Dermis blood vessel endothelial cell (primary cell): ENCODE data around the gene MFSD12. TPM values are rescaled to one million over a fixed set of nuclear protein-coding genes. Genes with fewer than 3 reads are reported as not detected.
"Not testable (repeated sequence)": the region's sequence is repeated elsewhere in the genome, so short reads cannot be mapped to it uniquely, and the experiment has no call there.

Source experiments
- DNase-seq: peaks from one replicate; pipeline ENCODE4 v3.0.0; 2010
- total RNA-seq: library from RNA; depleted of rRNA; stranded (reverse); fragments of >200 nt; gene quantifications from 2 replicates; pipeline ENCODE4 v1.2.3, GENCODE V29; 2014

The MFSD12 gene
- total RNA-seq, 1 donor from 2014 or later, result 121 TPM

- DNase-seq, result no peak
Measured at GRCh38 chr19:3536429-3537100, 20.8 kb downstream of the MFSD12 start.

DNA sequence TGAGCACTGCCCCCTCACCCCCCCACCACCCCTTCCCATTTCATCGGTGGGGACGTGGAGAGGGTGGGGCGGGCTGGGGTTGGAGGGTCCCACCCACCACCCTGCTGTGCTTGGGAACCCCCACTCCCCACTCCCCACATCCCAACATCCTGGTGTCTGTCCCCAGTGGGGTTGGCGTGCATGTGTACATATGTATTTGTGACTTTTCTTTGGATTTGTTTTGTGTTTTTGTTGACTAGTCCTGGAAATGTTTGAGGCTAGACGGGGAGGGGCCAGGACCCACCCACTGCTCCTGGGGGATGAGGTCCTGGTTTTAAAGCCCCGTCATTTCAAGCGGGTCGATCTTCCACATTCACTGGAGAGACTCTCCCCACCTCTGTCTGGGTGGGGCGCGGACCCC lies 21.4 kb downstream of the MFSD12 start:
- no peak for DNase-seq

DNA sequence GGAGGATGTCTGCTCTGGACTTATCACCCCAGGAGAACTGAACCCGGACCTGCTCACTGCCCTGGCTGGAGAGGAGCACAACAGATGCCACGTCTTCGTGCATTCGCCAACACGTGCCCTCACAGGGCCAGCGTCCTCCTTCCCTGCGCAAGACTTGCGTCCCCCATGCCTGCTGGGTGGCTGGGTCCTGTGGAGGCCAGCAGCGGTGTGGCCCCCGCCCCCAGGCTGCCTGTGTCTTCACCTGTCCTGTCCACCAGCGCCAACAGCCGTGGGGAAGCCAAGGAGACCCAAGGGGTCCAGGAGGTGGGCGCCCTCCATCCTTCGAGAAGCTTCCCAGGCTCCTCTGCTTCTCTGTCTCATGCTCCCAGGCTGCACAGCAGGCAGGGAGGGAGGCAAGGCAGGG lies 21.8 kb downstream of the MFSD12 start:
- no peak for DNase-seq

DNA sequence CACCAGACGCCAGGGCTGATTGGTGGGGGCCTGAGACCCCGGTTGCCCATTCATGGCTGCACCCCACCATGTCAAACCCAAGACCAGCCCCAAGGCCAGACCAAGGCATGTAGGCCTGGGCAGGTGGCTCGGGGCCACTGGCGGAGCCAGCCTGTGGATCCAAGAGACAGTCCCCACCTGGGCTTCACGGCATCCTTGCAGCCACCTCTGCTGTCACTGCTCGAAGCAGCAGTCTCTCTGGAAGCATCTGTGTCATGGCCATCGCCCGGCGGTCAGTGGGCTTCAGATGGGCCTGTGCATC lies 22.2 kb downstream of the MFSD12 start:
- no peak for DNase-seq

- no peak for DNase-seq
Measured at GRCh38 chr19:3534375-3535234, 22.8 kb downstream of the MFSD12 start.

GRCh38 chr19:3533563-3534216 lies 23.7 kb downstream of the MFSD12 start:
- no peak for DNase-seq

DNA sequence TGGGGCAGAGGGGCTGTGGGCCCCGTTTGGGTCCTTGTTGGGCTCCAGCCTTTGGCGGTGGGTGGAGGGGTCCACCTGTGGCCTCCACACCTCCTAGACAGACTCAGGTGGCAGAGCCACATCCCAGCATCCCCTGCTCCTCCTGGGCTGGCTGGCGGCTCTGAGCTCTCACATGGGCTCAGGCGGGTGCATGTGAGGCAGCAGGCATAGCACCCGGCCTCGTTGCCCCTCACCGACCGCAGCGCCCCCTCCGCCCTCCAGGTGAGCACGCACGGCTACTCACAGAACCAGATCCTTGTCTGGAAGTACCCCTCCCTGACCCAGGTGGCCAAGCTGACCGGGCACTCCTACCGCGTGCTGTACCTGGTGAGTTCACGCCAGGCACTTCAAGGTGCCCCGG lies 24.4 kb downstream of the MFSD12 start:
- no peak for DNase-seq

GRCh38 chr19:3532154-3532786 lies 25.1 kb downstream of the MFSD12 start:
- no peak for DNase-seq

DNA sequence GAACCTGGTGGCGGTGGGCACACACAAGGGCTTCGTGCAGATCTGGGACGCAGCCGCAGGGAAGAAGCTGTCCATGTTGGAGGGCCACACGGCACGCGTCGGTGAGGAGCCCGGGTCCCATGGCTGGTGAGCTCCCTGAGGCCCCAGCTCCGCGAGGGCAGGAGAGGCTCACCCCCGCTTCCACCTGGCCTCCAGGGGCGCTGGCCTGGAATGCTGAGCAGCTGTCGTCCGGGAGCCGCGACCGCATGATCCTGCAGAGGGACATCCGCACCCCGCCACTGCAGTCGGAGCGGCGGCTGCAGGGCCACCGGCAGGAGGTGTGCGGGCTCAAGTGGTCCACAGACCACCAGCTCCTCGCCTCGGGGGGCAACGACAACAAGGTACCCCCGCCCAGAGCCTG lies 25.7 kb downstream of the MFSD12 start:
- no peak for DNase-seq

DNA sequence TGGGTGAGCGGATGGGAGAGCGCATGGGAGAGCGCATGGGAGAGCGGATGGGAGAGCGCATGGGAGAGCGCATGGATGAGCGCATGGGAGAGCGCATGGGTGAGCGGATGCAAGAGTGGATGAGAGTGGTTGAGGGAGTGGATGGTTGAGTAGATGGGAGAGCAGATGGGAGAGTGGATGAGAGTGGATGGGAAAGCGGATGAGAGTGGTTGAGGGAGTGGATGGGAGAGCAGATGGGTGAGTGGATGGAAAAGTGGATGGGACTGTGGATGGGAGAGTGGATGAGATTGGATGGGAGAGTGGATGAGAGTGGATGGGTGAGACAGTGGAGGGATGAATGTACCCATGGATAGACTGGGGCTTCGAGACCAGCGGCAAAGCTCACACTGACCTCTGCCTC lies 27.0 kb downstream of the MFSD12 start:
- no peak for DNase-seq

DNA sequence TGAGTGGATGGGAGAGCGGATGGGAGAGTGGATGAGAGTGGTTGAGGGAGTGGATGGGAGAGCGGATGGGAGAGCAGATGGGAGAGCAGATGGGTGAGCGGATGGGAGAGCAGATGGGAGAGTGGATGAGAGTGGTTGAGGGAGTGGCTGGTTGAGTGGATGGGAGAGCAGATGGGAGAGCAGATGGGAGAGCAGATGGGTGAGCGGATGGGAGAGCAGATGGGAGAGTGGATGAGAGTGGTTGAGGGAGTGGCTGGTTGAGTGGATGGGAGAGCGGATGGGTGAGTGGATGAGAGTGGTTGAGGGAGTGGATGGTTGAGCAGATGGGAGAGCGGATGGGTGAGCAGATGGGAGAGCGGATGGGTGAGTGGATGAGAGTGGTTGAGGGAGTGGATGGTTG lies 28.1 kb downstream of the MFSD12 start:
- DNase-seq, result not testable (repeated sequence)

DNA sequence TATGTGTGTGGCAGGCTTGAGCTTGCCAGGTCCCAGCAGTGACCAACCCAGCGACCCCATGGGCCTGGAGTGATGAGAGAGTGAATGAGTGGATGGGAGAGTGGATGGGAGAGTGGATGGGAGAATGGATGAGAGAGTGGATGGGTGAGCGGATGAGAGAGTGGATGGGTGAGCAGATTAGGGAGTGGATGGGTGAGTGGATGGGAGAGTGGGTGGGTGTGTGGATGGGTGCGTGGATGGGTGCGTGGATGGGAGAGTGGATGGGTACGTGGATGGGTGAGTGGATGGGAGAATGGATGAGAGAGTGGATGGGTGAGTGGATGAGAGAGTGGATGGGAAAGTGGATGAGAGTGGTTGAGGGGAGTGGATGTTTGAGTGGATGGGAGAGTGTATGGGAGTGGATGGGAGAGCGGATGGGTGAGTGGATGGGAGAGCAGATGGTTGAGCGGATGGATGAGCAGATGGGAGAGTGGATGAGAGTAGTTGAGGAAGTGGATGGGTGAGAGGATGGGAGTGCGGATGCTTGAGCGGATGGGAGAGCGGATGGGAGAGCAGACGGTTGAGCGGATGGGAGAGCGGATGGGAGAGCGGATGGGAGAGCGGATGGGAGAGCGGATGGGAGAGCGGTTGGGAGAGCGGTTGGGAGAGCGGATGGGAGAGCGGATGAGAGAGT lies 28.7 kb downstream of the MFSD12 start:
- DNase-seq, result no peak

DNA sequence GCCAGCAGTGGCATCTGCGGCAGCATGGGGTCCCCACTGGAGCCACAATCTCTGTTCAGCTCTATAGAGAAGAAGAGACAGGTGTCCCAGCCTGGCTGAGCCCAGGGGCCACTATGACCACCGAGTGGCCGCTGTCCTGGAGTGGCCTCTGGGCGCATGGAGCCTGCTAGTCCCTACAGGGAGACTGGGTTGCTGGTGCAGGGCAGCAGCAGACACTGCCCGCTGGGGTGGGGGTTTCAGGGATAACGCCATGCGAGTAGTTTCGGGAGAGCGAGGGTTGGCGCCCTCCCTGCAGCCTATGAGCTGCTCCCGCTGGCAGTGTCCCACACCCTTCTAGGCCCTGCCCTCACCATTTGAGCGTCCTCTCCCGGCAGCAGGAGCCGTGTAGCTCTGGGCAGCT lies 29.3 kb downstream of the MFSD12 start:
- no peak for DNase-seq

- no peak for DNase-seq
Measured at GRCh38 chr19:3527238-3527910, 30.0 kb downstream of the MFSD12 start.

GRCh38 chr19:3526507-3527237 lies 30.7 kb downstream of the MFSD12 start:
- no peak for DNase-seq

DNA sequence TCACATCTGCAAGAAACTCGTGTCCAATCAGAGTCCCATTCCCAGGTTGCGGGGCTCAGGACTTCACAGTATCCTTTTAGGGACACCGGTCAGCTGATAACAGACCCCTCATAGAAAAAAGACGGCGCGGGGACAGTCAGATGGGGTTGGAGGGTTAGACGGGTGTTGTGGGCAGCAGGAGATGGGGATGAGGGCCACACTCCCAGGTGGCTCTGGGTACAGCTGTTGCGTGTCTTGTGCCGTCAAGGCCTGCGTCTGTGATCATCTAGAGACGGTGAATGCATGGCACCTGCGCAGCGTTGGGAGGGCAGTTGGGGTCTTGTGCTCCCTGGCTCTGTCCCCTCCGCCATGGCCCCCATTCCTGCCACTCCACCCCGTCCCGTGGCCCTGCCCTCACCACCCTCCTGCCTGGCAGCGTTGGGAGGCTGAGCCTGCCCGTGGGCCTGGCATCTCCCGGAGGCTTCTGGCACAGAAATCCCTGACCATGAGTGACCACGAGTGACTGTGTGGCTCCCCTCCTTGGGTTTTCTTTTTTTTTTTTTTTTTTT lies 32.4 kb downstream of the MFSD12 start:
- no peak for DNase-seq

- DNase-seq, result no peak
Measured at GRCh38 chr19:3524078-3524842, 33.1 kb downstream of the MFSD12 start.

GRCh38 chr19:3523361-3524077 lies 33.9 kb downstream of the MFSD12 start:
- no peak for DNase-seq
